HCT116 (cell line): ENCODE data around the gene UBE2O. TPM values are rescaled to one million over a fixed set of nuclear protein-coding genes. Genes with fewer than 3 reads are reported as not detected.

Experiments
- ATAC-seq: fragments of 200-7000 bp; cut with Tn5 transposase; 2 replicates; pipeline ENCODE4 v1.9.1; 2020; ENCODE audit warnings: mild to moderate bottlenecking, moderate library complexity
- BruUV-seq: library from RNA; stranded (reverse); fragments of 400-500 nt; replicated peaks from 2 replicates; lab custom pipeline; 2021; lab: Mats Ljungman, UMichigan
- CTCF ChIA-PET: fragments of 300-600 bp; sonication (Branson Sonifier 250); formaldehyde crosslinking; loops from one replicate; lab custom pipeline; 2021; ENCODE audit warnings: antibody characterized with exemption; lab: Charles Lee
- POLR2A ChIA-PET: fragments of 300-600, 350-600 bp; sonication (Branson Sonifier 250); formaldehyde crosslinking; loops from one replicate; lab custom pipeline; 2021; ENCODE audit warnings: antibody characterized with exemption; lab: Charles Lee
- RAD21 ChIA-PET, 2 experiments: fragments of 300-600 bp; sonication (Branson Sonifier 250); formaldehyde crosslinking; loops; one replicate each; lab custom pipeline; 2023; ENCODE audit warnings: low total read pairs in 2 of 2; ENCODE audit not compliant: uncharacterized antibody in 2 of 2, unreplicated experiment in 2 of 2, low non-redundant PET in 1 of 2; lab: Charles Lee
- DNase-seq: peaks from one replicate; pipeline ENCODE4 v3.0.0-alpha.2; 2010; ENCODE audit warnings: low read depth, low spot score
- H2AFZ ChIP-seq: fragments of 200-600 bp; shearing (Covaris generic), sonication (generic); 2 replicates; pipeline ENCODE4 v1.6.1; 2017; ENCODE audit warnings: low read depth, mixed run types, mixed read lengths, antibody characterized with exemption, low read length; ENCODE audit not compliant: poor library complexity, severe bottlenecking
- H3K27ac ChIP-seq: 2 replicates; pipeline ENCODE4 v1.5.1; 2012; ENCODE audit warnings: low read depth, low read length
- H3K27me3 ChIP-seq: fragments of 200-600 bp; sonication (generic); 2 replicates; pipeline ENCODE4 v1.6.1; 2016; ENCODE audit warnings: mixed run types, low read length, mixed read lengths; ENCODE audit not compliant: insufficient read depth
- H3K36me3 ChIP-seq, 2 experiments: fragments of 200-500 bp in 1 of 2; fragments of 200-600 bp in 1 of 2; sonication (Bioruptor generic) in 1 of 2; sonication (generic) in 1 of 2; 2 replicates each; pipeline versions ENCODE4 v1.5.1 to v1.6.1; 2014 to 2016; ENCODE audit warnings: low read length in 2 of 2, inconsistent platforms in 1 of 2, mixed read lengths in 1 of 2, mixed run types in 1 of 2; ENCODE audit not compliant: insufficient read depth in 2 of 2, control insufficient read depth in 1 of 2
- H3K4me1 ChIP-seq, 2 experiments: fragments of 200-600 bp in 1 of 2; sonication (generic) in 1 of 2; 2 replicates each; pipeline versions ENCODE4 v1.5.1 to v1.6.1; 2012 to 2017; ENCODE audit warnings: low read length in 2 of 2, inconsistent platforms in 1 of 2, mild to moderate bottlenecking in 1 of 2, mixed read lengths in 1 of 2, mixed run types in 1 of 2, moderate library complexity in 1 of 2; ENCODE audit not compliant: insufficient read depth in 2 of 2, control insufficient read depth in 1 of 2
- H3K4me2 ChIP-seq: fragments of 200-600 bp; sonication (generic); 2 replicates; pipeline ENCODE4 v1.6.1; 2017; ENCODE audit warnings: mixed run types, low read length, mixed read lengths
- H3K4me3 ChIP-seq, 2 experiments: fragments of 200-600 bp in 1 of 2; sonication (generic) in 1 of 2; replicated peaks in 1 of 2; 2 replicates each; pipeline ENCODE4 v1.5.1; 2011 to 2016; ENCODE audit warnings: low read length in 2 of 2, control low read depth in 1 of 2, low read depth in 1 of 2, mild to moderate bottlenecking in 1 of 2, mixed read lengths in 1 of 2, mixed run types in 1 of 2
- H3K79me2 ChIP-seq: fragments of 200-600 bp; sonication (generic); 2 replicates; pipeline ENCODE4 v1.6.1; 2017; ENCODE audit warnings: mild to moderate bottlenecking, mixed run types, low read length, moderate library complexity, mixed read lengths; ENCODE audit not compliant: insufficient read depth
- H3K9ac ChIP-seq: fragments of 200-600 bp; sonication (generic); 2 replicates; pipeline ENCODE4 v1.6.1; 2016; ENCODE audit warnings: low read length, mixed read lengths
- H3K9me2 ChIP-seq: fragments of 200-600 bp; sonication (generic), shearing (Covaris generic); 2 replicates; pipeline ENCODE4 v1.6.1; 2017; ENCODE audit warnings: mixed run types, mild to moderate bottlenecking, moderate library complexity; ENCODE audit not compliant: insufficient read depth
- H3K9me3 ChIP-seq, 2 experiments: fragments of 200-500 bp in 1 of 2; fragments of 200-600 bp in 1 of 2; sonication (Bioruptor generic) in 1 of 2; sonication (generic) in 1 of 2; 2 replicates each; pipeline ENCODE4 v1.6.1; 2014 to 2017; ENCODE audit warnings: low read length in 2 of 2, mixed read lengths in 2 of 2, inconsistent platforms in 1 of 2, low read depth in 1 of 2, mild to moderate bottlenecking in 1 of 2, mixed run types in 1 of 2, moderate library complexity in 1 of 2; ENCODE audit not compliant: control insufficient read depth in 1 of 2, insufficient read depth in 1 of 2
- H4K20me1 ChIP-seq: fragments of 200-600 bp; sonication (generic), shearing (Covaris generic); 2 replicates; pipeline ENCODE4 v1.6.1; 2017; ENCODE audit warnings: mixed run types, mild to moderate bottlenecking, moderate library complexity; ENCODE audit not compliant: insufficient read depth
- CBX3 ChIP-seq: IDR thresholded peaks from 2 replicates; pipeline ENCODE4 v1.6.1; 2012; ENCODE audit warnings: low read depth
- CEBPB ChIP-seq: IDR thresholded peaks from 2 replicates; pipeline ENCODE4 v1.6.1; 2012; ENCODE audit warnings: low read depth
- CTCF ChIP-seq, 3 experiments: fragments of 200-600 bp in 1 of 3; sonication (generic) in 1 of 3; IDR thresholded peaks in 2 of 3; conservative IDR thresholded peaks in 1 of 3; 2 replicates each; pipeline ENCODE4 v1.5.1; 2012 to 2017; ENCODE audit warnings: low read depth in 2 of 3, low read length in 2 of 3, antibody characterized with exemption in 1 of 3, borderline replicate concordance in 1 of 3, control low read depth in 1 of 3, mild to moderate bottlenecking in 1 of 3, mixed read lengths in 1 of 3, mixed run types in 1 of 3, moderate library complexity in 1 of 3; ENCODE audit not compliant: insufficient read depth in 1 of 3
- EZH2phosphoT487 ChIP-seq: fragments of 200-600 bp; IDR thresholded peaks from 2 replicates; pipeline ENCODE4 v1.6.1; 2018; ENCODE audit warnings: antibody characterized with exemption, borderline replicate concordance
- MAX ChIP-seq: IDR thresholded peaks from 2 replicates; pipeline ENCODE4 v1.6.1; 2012
- POLR2A ChIP-seq: IDR thresholded peaks from 2 replicates; pipeline ENCODE4 v1.7.0; 2011; ENCODE audit warnings: borderline replicate concordance; ENCODE audit not compliant: insufficient read depth, insufficient read length; ENCODE audit errors: extremely low read depth
- POLR2AphosphoS5 ChIP-seq: IDR thresholded peaks from 2 replicates; pipeline ENCODE4 v1.6.1; 2011; ENCODE audit warnings: mild to moderate bottlenecking, low read depth, low read length, moderate library complexity
- REST ChIP-seq: IDR thresholded peaks from 2 replicates; pipeline ENCODE4 v1.6.1; 2012; ENCODE audit warnings: low read depth
- SRF ChIP-seq: IDR thresholded peaks from 2 replicates; pipeline ENCODE4 v1.6.1; 2012; ENCODE audit warnings: low read depth
- TCF7L2 ChIP-seq: IDR thresholded peaks from 2 replicates; pipeline ENCODE4 v1.7.0; 2011; ENCODE audit warnings: borderline replicate concordance, inconsistent platforms; ENCODE audit not compliant: insufficient read depth, insufficient read length; ENCODE audit errors: extremely low read depth
- ZBTB33 ChIP-seq: IDR thresholded peaks from 2 replicates; pipeline ENCODE4 v1.6.1; 2011; ENCODE audit warnings: mild to moderate bottlenecking, low read length, moderate library complexity; ENCODE audit not compliant: insufficient replicate concordance; ENCODE audit errors: extremely low read depth
- ZFX ChIP-seq: fragments of 450-650 bp; IDR thresholded peaks from 2 replicates; pipeline ENCODE4 v1.6.1; 2017
- ZNF274 ChIP-seq: fragments of 200-500 bp; sonication (Bioruptor generic); IDR thresholded peaks from 2 replicates; pipeline ENCODE4 v1.6.1; 2014; ENCODE audit warnings: mild to moderate bottlenecking, low read depth, low read length, inconsistent platforms
- intact Hi-C: fragments of 100-400 bp; cut with micrococcal nuclease; formaldehyde crosslinking; loops from 2 replicates; pipeline ENCODE4 v1.10.0; 2022
- total RNA-seq: library from RNA; stranded (reverse); gene quantifications from one replicate; pipeline ENCODE4 v1.2.1, GENCODE V29; 2021; ENCODE audit not compliant: unreplicated experiment

The UBE2O gene
- total RNA-seq, 1 experiment from 2014 or later = 59.1 TPM

- no peak for TF ChIP-seq CTCF (IDR thresholded peaks at IDR 0.05 in 2 of 3, conservative IDR thresholded peaks at IDR 0.05 in 1 of 3; ENCODE audit: borderline replicate concordance in 1 of 3, insufficient read depth in 1 of 3, low read depth in 2 of 3, low read length in 2 of 3)
- TF ChIP-seq, all 23 proteins: peak for 0
Observed at GRCh38 chr17:76351526-76352071, 101.4 kb downstream of the UBE2O start (continued).

GRCh38 chr17:76350463-76350862, 102.5 kb downstream of the UBE2O start:
- peaks cover 4% of the 10 kb centered on the region; the same call in 1 of the 2 replicates for H4K20me1 ChIP-seq
- no peak overlapping the region for H3K4me3 ChIP-seq
- H3K4me2 ChIP-seq = no peak overlapping the region
- no peaks in the 10 kb centered on the region for H3K9me2 ChIP-seq
- ChIA-PET RAD21 (no interaction called here), POLR2A (interaction anchor here (0.7 kb wide), 1 partner anchor 15 kb away, joined by 3 read pairs; no protein-coding TSS in a partner anchor), CTCF (no interaction called here)
- no peak overlapping the region for H3K9ac ChIP-seq
- H3K4me1 ChIP-seq = peaks cover 0 to 23% of the 10 kb centered on the region in 2 experiments; a peak in 2 of 4 replicates
- peaks cover 16 to 20% of the 10 kb centered on the region in 2 experiments; a peak in 2 of 4 replicates for H3K36me3 ChIP-seq
- peaks cover 41% of the 10 kb centered on the region for H3K79me2 ChIP-seq
- H3K27me3 ChIP-seq = no peaks in the 10 kb centered on the region
- no peaks in the 10 kb centered on the region for H3K9me3 ChIP-seq
- no peak for ATAC-seq
- intact Hi-C loops = loop anchor here (5.0 kb wide), 1 partner anchor 37 kb away; no protein-coding TSS in a partner anchor
- no peak overlapping the region for H3K27ac ChIP-seq
- H2AFZ ChIP-seq = no peak overlapping the region
- no peak for DNase-seq
- BruUV-seq = no TSS peak
- TF ChIP-seq REST (no peak), ZFX (no peak), TCF7L2 (no peak), CTCF (IDR thresholded peaks at IDR 0.05 in 2 of 3, conservative IDR thresholded peaks at IDR 0.05 in 1 of 3; ENCODE audit: borderline replicate concordance in 1 of 3, insufficient read depth in 1 of 3, low read depth in 2 of 3, low read length in 2 of 3) (no peak), ZBTB33 (no peak), SRF (no peak), CEBPB (no peak), EZH2phosphoT487 (no peak), CBX3 (no peak), ZNF274 (no peak), MAX (no peak), POLR2AphosphoS5 (no peak), POLR2A (no peak)
